Stimulated activated CD4-positive, alpha-beta T cell treated with anti-CD3 and anti-CD28 coated beads, Interleukin-12 subunit alpha, Interleukin-12 subunit beta, amount 100 ng/mL, for 48 hours (primary cell): ENCODE results near the gene RAPGEF6.
"Not testable (repeated sequence)": the region's sequence is repeated elsewhere in the genome, so short reads cannot be mapped to it uniquely, and the experiment has no call there.

Source experiments
- DNase-seq, 3 donors: peaks; one replicate each; pipeline ENCODE4 v3.0.0-alpha.2; 2020; ENCODE audit warnings: low read depth in 2 of 3, low spot score in 1 of 3

The RAPGEF6 gene

DNA sequence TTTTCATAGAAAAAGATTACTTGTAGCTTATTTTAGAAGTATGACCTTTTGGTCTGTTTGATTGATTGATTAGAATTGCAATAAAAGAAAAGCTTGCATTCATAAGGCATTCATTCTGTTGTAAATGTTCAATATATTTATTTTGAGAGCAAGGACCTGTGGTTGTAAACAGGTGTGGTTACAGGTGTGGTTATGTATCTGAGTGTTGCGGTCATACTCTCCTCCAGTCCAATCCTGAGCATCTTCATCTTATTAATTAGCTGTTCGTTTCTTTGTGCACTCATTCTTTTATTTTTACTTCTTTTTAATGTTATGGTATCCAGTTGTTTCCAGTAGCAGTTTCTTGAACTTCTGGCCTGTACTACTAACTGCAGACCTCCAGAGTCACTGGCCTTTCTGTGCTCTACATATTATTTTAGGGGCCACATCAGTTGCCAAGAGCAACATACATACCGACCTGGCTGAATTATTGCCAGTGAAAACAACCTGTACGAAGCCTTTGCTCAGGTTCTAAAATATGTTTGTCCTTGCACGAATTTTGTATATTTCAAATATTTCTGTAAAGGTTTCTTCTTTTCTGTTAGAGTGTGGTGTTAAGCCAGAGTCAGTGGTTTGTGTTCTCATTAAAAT lies 242.4 kb downstream of the RAPGEF6 start:
- DNase-seq, result no peak

DNA sequence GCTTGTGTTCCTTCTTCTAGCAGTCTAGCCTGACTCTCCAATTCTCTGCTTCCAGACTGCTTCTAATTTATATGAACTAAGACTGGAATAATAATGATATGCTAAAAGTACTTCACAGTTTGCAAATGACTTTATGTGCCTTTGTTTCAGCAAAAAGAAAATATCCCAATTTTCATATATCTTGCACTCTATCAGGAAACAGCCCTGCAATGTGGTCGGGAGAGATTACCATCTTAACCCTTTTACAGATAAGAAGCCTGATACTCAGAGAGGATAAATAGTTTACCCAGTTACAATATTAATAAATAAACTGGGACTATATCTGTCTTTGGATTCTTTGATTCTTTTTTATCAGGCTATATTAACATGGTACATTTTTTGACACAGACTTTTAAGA lies 245.2 kb downstream of the RAPGEF6 start:
- DNase-seq, result no peak

DNA sequence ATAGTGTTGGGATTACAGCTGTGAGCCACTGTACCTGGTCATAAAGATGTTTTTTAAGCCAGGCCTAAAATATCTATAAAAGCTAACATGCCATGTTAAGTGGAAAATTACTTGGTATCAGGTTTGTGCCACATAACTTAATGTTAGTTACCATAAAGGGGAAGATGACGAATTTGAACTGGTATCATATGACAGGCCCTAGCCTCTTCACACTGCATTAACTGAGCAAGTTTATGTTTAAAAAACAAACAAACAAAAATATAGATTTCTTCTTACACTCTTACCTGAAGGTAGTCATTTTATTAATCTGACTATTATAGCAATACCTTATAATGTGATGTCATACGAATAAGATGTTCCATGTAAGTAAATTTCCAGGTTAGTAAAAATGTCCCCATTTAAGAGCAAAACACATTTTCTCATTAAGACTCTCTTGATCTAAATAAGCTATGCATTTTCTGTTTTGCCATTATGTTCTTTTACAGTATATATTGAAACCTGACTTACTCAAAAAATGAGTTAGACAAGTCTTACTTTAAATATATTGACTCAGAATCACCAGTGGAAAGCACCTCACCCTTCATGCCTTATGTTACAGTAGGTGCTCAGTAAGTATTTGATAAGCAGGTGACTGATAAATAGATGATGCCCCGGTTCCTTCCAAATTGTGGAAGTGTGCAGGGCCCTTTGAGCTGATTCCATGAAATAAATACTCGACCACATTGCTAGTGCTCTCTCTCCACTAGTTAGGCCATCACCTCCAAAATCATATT lies 245.7 kb downstream of the RAPGEF6 start:
- no peak for DNase-seq

- no peak for DNase-seq
Observed at GRCh38 chr5:131387255-131387654, 247.8 kb downstream of the RAPGEF6 start.

DNA sequence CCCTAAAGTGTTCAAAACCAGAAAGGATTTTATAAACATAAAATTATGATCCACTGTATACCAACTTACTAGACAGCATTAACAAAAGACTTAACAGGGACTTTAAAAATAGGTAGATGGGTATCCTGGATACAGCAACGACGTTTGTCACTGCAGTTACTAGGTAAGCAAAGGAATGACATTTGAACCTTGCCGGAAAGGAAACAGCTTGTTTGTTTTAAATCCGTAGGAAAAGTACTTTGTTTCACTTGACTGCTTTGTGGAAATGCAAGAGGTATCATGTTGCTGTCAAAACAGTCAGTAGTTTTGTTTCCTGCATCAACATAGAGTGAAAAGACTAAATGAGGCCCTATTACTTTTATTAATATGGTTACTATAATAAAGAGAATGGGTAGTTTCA lies 248.2 kb downstream of the RAPGEF6 start:
- no peak for DNase-seq

- DNase-seq, result no peak
Observed at GRCh38 chr5:131386124-131386523, 248.9 kb downstream of the RAPGEF6 start.

DNA sequence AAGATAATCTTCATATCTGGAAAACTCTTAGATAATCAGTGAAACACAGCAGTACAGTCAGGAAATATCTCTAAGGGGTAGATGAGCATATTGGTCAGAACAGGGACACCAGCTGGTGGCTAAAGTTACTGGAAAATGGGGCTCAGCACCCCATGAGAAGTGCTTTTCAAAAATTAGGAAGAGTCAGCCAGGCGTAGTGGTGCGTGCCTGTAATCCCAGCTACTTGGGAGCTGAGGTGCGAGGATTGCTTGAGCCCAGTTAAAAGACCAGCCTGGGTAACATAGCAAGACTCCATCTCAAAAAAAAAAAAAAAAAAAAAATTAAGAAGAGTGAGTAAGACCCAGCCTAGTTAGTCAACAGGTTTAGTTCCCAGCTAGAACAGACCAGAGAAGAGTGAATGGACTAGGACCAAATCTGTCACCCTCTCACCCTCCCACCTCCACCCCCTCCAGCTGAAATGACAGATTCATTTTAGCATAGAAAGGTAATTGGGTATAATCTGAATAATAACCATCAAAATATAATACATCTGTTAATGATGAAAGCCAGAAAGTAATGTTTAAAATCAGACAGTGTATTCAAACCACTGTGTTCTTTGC lies 250.3 kb downstream of the RAPGEF6 start:
- DNase-seq, result peak in 2 of 3 donors; percentile 31 to 47

- DNase-seq, result no peak
Observed at GRCh38 chr5:131384173-131384572, 250.9 kb downstream of the RAPGEF6 start.

- no peak for DNase-seq
Observed at GRCh38 chr5:131382407-131383395, 252.3 kb downstream of the RAPGEF6 start.

GRCh38 chr5:131381777-131382176 lies 253.3 kb downstream of the RAPGEF6 start:
- no peak for DNase-seq

GRCh38 chr5:131381021-131381420 lies 254.0 kb downstream of the RAPGEF6 start:
- DNase-seq, result no peak

- not testable (repeated sequence) for DNase-seq
Observed at GRCh38 chr5:131380238-131380637, 254.8 kb downstream of the RAPGEF6 start.

DNA sequence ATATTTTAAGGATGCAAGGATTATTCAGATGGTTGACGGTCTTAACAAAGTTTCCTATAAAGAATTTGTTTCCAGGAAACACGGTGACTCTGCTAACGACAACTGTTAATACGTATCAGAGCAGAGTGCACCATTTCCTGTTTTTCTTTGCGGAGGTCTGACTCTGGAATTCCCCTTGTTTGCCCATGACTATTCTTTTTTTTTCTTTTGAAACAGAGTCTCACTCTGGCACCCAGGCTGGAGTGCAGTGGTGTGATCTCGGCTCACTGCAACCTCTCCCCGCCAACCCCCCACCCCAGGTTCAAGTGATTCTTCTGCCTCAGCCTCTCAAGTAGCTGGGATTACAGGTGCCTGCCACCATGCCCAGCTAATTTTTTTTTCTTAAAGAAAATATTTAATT lies 255.3 kb downstream of the RAPGEF6 start:
- peak; percentile 45 to 55 (median 47) for DNase-seq

DNA sequence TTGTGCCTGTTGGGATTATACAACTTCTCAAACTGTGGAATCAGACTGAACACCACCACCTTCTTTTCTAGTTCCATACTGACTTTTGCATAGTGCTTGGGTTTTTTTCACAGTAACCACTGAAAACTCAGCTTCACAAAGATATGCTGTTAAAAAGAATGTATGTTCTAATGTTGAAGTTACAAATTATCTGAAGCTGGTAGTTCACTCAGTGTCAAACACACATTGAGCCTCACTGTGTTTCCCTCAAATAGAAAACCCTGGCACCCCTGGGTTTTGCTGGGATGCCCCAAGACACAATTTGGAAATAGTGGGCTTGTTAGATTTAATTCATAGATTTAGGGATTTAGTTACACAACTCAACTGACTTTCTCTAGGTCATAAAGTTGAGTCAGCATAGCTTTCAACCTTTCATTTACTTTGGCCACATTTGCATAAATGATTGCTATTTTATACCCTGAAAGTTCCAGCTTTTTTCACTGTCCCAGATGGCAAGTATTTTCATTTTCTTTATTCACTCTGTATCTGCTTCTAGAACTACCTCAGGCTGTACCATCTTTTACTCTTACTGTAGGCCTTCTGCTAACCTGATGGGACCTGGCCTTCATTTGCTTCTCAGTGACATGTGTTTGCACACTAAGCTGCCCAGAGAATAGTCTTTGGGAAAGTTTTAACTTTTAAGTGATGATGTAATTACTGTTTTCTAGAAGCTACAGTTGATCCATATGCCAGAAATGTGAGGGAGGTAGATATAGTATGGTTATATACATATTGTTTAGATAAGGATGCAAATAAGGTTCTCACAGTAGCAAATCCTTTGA lies 256.1 kb downstream of the RAPGEF6 start:
- DNase-seq, result no peak

DNA sequence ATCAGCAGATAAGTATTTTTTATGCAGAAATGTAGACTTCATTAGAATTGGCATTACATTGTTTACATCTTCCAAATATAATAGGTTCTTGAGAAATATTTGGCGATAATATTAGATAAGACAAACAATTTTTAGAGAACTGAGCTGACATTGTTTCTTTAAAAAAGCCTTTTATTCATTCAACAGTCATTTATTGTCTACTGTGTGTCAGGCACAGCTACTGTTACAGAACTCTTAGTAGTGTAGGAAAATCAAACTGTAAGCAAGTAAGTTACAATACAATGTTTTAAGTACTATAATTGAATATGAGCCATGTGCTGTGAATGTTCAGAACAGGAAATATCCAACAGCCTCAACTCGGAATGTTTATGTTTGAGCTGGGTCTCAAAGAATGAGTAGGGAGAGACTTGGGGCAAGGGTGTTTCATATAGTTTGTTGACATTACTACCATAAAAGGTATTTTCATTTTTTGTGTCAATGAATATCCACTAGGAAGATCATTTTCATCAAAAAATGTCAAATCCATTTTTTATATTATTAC lies 257.2 kb downstream of the RAPGEF6 start:
- DNase-seq, result no peak

GRCh38 chr5:131377346-131377745 lies 257.7 kb downstream of the RAPGEF6 start:
- DNase-seq, result no peak

GRCh38 chr5:131375351-131375750 lies 259.7 kb downstream of the RAPGEF6 start:
- no peak for DNase-seq
